GM19193 (cell line): Measurements from ENCODE around the gene EGFR.

Experiments used
- POLR2A ChIP-seq: IDR thresholded peaks from 4 replicates; pipeline ENCODE4 v1.6.1; 2011; ENCODE audit not compliant: insufficient read depth, insufficient read length; ENCODE audit errors: extremely low read depth

EGFR gene

GRCh38 chr7:55077561-55078410 is 59.0 kb downstream of the EGFR start:
- TF ChIP-seq POLR2A = no peak

- TF ChIP-seq POLR2A = no peak
These were observed 59.9 kb downstream of the EGFR start for GRCh38 chr7:55078465-55079372.

GRCh38 chr7:55080000-55080623 is 61.3 kb downstream of the EGFR start:
- no peak for TF ChIP-seq POLR2A

GRCh38 chr7:55081068-55081467 is 62.3 kb downstream of the EGFR start:
- TF ChIP-seq POLR2A = no peak

GRCh38 chr7:55081472-55082227 is 62.8 kb downstream of the EGFR start:
- no peak for TF ChIP-seq POLR2A

- TF ChIP-seq POLR2A = no peak
These were observed 63.4 kb downstream of the EGFR start for GRCh38 chr7:55082228-55082603.

- no peak for TF ChIP-seq POLR2A
These were observed 64.4 kb downstream of the EGFR start for GRCh38 chr7:55083206-55083605.

- no peak for TF ChIP-seq POLR2A
These were observed 65.5 kb downstream of the EGFR start for GRCh38 chr7:55084307-55084706.

- TF ChIP-seq POLR2A = no peak
These were observed 66.9 kb downstream of the EGFR start for GRCh38 chr7:55085511-55086412.

GRCh38 chr7:55086413-55087201 is 67.8 kb downstream of the EGFR start:
- TF ChIP-seq POLR2A = no peak

- TF ChIP-seq POLR2A = no peak
These were observed 68.7 kb downstream of the EGFR start for GRCh38 chr7:55087521-55087961.

- no peak for TF ChIP-seq POLR2A
These were observed 69.3 kb downstream of the EGFR start for GRCh38 chr7:55088107-55088506.

- TF ChIP-seq POLR2A = no peak
These were observed 69.8 kb downstream of the EGFR start for GRCh38 chr7:55088620-55089019.

- no peak for TF ChIP-seq POLR2A
These were observed 73.6 kb downstream of the EGFR start for GRCh38 chr7:55092186-55092974.
